ENCODE data around the gene TBC1D9B.

Gene TBC1D9B

DNA sequence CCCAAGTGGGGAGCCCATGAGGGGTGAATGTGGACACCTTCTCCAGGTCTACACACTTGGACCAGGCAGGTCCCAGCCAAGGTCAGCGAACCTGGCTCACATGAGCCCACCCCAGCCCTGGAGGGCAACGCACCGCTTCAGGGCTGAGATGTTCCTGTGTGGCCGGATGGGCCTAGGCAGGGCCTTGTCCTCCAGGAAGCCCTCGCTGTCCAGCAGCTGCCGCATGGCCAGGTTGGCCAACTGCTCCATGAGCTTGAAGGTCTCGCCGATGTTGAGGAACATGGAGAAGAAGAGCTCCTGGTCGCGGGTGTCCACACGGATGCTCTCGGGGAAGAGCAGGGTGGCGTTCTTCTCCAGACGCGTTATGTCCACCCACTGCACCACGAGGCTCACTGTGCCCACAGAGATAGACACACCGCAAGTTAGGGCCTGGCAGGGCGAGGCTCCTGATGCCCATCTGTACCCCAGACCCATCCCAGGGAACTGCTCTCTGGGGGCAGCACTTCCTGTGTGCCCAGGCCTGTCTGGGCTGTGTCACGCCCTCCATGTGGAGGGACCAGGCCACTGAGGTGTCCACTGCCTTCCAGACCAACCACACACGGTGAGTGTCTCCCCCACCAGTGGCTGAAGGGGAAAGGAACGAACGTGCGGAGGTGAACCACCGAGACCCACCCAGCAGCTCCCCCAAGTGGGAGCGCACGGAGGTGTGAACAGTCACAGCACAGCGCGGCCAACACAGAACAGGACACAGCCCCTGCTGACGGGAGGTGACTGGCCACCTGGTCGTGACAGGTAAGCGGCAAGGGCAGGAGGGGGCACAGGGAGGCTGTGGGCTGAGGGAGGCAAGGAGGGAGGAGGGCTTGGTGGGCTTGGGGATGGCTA, 14.4 kb downstream of the TBC1D9B start:
- Histone ChIP-seq H3K4me1 (ENCODE audit: control insufficient read depth, low read depth, low read length) (no peaks in the 10 kb centered on the region), H3K36me3 (ENCODE audit: control insufficient read depth, low read depth, low read length) (peaks cover 38% of the 10 kb centered on the region), H3K27ac (ENCODE audit: low read length) (no peak overlapping the region), H3K9me3 (ENCODE audit: control insufficient read depth, low read depth, low read length) (no peaks in the 10 kb centered on the region), H3K27me3 (ENCODE audit: control insufficient read depth, insufficient read depth, low read length) (no peaks in the 10 kb centered on the region), H3K9ac (ENCODE audit: low read length) (no peak overlapping the region), H3K4me3 (ENCODE audit: low read length) (no peak overlapping the region)

DNA sequence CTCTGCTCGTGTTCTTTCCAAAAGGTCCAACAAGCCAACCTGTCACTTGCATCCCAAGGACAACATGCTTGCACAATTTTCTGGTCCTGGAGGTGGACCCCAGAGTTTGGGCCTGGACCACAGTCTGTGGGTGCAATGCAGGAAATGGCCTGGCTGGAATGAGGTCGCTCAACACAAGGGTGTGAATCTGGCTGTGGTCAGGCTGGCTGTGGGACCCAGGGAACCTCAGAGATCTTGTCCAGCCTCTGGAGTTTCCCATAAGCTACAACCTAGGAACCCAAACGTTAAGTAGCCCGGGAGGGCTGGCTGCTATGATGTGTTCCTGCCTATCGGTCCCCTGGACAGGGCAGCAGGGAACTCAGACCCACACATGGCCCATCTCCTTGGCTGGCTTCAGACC, 15.4 kb downstream of the TBC1D9B start:
- Histone ChIP-seq H3K9ac (ENCODE audit: low read length) (no peak overlapping the region), H3K4me1 (ENCODE audit: control insufficient read depth, low read depth, low read length) (no peaks in the 10 kb centered on the region), H3K4me3 (ENCODE audit: low read length) (no peak overlapping the region), H3K9me3 (ENCODE audit: control insufficient read depth, low read depth, low read length) (no peaks in the 10 kb centered on the region), H3K27me3 (ENCODE audit: control insufficient read depth, insufficient read depth, low read length) (no peaks in the 10 kb centered on the region), H3K27ac (ENCODE audit: low read length) (no peak overlapping the region), H3K36me3 (ENCODE audit: control insufficient read depth, low read depth, low read length) (peaks cover 39% of the 10 kb centered on the region)

DNA sequence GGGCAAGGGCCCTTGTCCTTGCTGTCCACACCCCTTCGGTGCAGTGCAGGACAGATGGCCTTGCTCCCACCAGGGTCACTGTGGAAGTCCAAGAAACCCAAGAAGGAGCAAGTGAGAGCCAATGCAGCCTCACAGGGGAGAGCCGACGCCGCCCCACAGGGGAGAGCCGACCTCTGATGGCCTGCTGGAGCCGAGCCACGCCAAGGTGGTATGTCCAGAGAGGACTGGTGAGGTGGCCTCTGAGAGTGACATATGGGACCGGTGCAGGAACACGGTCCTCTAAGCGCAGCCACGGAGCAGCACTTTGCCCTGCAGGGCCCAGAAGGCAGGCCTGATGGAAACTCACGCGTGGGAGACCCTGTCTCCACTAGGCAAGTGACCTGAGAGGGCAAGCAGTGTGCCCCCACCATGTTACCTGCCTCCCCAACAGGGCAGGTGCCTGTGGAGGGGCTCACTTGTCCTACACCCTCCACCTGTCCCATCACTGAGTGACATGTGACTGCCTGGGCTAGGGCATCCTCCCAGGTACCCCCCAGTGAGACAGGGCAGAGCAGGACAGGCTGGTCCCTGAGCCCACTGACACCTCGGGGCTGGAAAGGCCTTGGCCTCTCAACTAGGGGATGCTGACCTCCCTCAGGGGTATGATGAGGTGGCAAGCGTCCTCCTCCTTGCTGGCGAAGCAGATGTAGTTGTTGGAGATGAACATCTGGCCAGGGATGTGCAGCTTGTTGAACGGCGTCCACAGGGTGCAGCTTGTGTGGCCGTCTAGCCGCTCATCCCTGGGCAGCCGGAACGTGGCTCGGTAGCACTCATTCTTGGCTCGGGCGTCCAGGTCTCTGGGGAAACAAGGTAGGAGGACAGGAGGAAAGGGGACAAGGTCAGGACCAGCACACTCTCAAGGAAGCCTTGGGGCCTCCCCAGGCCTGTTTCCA, 16.7 kb downstream of the TBC1D9B start:
- no peaks in the 10 kb centered on the region for H3K4me1 ChIP-seq (ENCODE audit: control insufficient read depth, low read depth, low read length)
- no peak overlapping the region for H3K9ac ChIP-seq (ENCODE audit: low read length)
- H3K9me3 ChIP-seq (ENCODE audit: control insufficient read depth, low read depth, low read length), result no peaks in the 10 kb centered on the region
- no peak overlapping the region for H3K4me3 ChIP-seq (ENCODE audit: low read length)
- H3K27me3 ChIP-seq (ENCODE audit: control insufficient read depth, insufficient read depth, low read length), result no peaks in the 10 kb centered on the region
- H3K27ac ChIP-seq (ENCODE audit: low read length), result no peak overlapping the region
- H3K36me3 ChIP-seq (ENCODE audit: control insufficient read depth, low read depth, low read length), result peaks cover 39% of the 10 kb centered on the region

DNA sequence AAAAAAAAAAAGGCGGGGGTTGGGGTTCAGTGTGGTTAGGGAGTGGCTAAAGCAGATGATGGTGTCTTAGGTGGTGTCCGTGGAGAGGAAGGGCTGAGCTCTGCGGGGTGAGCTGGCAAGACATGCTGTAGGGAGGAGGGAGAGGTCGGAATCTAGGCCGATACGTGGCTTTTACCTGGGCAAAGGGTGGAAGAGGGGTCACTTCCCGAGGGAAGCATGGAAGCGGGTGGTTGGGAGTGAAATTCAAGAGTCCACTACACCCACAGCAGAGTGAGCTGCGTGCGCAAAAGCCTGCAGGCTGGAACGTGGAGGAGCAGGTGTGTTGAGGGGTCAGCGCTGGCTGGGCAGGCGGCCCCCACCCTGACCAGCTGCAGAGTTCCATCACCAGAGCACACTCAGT, 17.8 kb downstream of the TBC1D9B start:
- Histone ChIP-seq H3K9me3 (ENCODE audit: control insufficient read depth, low read depth, low read length) (no peaks in the 10 kb centered on the region), H3K27ac (ENCODE audit: low read length) (no peak overlapping the region), H3K9ac (ENCODE audit: low read length) (no peak overlapping the region), H3K4me1 (ENCODE audit: control insufficient read depth, low read depth, low read length) (no peaks in the 10 kb centered on the region), H3K4me3 (ENCODE audit: low read length) (no peak overlapping the region), H3K36me3 (ENCODE audit: control insufficient read depth, low read depth, low read length) (peaks cover 39% of the 10 kb centered on the region), H3K27me3 (ENCODE audit: control insufficient read depth, insufficient read depth, low read length) (no peaks in the 10 kb centered on the region)

DNA sequence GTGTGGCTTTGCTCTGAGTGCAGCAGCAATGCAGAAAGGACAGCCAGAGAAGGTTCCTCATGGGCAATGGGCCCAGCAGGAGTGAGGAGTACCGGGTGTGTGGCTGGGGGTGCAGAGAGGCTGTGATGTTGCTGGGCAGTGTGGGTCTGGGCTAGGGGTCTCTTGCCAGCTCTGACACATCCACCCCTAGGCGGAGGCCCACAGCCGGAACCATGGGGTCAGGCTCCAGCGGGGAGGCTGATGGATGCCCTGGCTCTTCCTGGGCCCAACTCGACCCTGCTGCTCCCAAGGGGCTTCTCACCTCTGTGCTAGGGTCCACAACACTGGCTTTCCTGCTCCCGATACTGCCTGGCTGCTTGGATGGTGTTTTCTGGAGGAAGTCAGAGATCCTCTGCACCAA, 19.9 kb downstream of the TBC1D9B start:
- H3K27me3 ChIP-seq (ENCODE audit: control insufficient read depth, insufficient read depth, low read length), result no peaks in the 10 kb centered on the region
- no peak overlapping the region for H3K27ac ChIP-seq (ENCODE audit: low read length)
- peaks cover 44% of the 10 kb centered on the region for H3K36me3 ChIP-seq (ENCODE audit: control insufficient read depth, low read depth, low read length)
- no peaks in the 10 kb centered on the region for H3K4me1 ChIP-seq (ENCODE audit: control insufficient read depth, low read depth, low read length)
- no peak overlapping the region for H3K4me3 ChIP-seq (ENCODE audit: low read length)
- H3K9me3 ChIP-seq (ENCODE audit: control insufficient read depth, low read depth, low read length), result peaks cover 4% of the 10 kb centered on the region
- no peak overlapping the region for H3K9ac ChIP-seq (ENCODE audit: low read length)

DNA sequence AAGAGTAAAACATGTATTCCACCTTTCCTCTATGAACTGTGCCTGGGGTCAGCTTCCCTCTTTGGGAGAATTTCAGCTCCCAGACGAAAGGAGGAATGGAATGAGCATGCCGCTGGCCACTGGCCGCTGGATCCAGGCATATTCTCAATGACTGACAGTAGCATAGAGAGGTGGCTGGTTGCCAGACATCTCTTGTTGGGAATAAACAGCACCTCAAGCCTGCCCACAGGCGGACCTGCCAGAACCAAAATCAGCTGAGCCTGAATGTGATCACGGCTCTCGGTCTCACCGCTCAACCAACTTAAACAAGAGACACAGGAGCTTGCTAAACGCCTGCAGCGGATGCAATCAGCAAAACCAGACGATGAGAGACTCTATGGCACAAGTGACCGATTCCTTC, 20.6 kb downstream of the TBC1D9B start:
- Histone ChIP-seq H3K27me3 (ENCODE audit: control insufficient read depth, insufficient read depth, low read length) (no peaks in the 10 kb centered on the region), H3K36me3 (ENCODE audit: control insufficient read depth, low read depth, low read length) (peaks cover 37% of the 10 kb centered on the region), H3K4me1 (ENCODE audit: control insufficient read depth, low read depth, low read length) (no peaks in the 10 kb centered on the region), H3K4me3 (ENCODE audit: low read length) (no peak overlapping the region), H3K9me3 (ENCODE audit: control insufficient read depth, low read depth, low read length) (peaks cover 4% of the 10 kb centered on the region), H3K27ac (ENCODE audit: low read length) (no peak overlapping the region), H3K9ac (ENCODE audit: low read length) (no peak overlapping the region)

DNA sequence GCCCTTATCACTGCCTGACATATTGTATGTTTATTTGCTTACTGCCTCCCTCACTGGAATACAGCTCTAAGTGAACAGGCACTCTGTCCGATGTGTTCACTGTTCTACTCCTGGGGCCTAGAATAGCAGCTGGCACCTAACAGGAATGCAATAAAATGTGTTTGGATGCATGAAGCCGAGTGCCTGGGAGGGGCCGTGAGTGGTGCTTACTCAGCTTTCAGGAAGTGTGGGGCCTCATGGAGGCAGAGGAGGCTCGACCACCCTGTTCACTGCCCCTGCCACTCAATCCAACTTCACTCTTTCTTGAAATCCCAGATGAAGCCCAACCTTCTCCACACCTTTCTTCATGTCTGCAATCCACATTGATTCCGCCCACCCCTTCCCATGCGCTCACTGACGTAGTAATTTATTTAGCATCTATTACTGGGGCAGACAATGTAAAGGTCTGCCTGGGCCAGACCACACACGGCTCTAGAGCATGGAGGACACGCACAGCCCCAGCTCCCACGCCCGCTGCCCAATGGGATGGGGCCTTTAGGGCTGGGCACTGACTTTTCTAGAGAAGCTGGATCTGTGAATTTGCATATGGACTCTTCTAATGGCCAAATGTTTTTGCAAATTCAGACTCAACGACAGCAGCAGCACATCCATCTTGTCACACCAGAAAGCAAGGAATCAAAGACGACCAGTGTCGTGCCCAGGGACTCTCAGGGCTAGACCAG, 21.3 kb downstream of the TBC1D9B start:
- H3K36me3 ChIP-seq (ENCODE audit: control insufficient read depth, low read depth, low read length), result peaks cover 33% of the 10 kb centered on the region
- no peak overlapping the region for H3K4me3 ChIP-seq (ENCODE audit: low read length)
- H3K27ac ChIP-seq (ENCODE audit: low read length), result no peak overlapping the region
- H3K9me3 ChIP-seq (ENCODE audit: control insufficient read depth, low read depth, low read length), result peaks cover 4% of the 10 kb centered on the region
- no peaks in the 10 kb centered on the region for H3K4me1 ChIP-seq (ENCODE audit: control insufficient read depth, low read depth, low read length)
- H3K27me3 ChIP-seq (ENCODE audit: control insufficient read depth, insufficient read depth, low read length), result no peaks in the 10 kb centered on the region
- no peak overlapping the region for H3K9ac ChIP-seq (ENCODE audit: low read length)

DNA sequence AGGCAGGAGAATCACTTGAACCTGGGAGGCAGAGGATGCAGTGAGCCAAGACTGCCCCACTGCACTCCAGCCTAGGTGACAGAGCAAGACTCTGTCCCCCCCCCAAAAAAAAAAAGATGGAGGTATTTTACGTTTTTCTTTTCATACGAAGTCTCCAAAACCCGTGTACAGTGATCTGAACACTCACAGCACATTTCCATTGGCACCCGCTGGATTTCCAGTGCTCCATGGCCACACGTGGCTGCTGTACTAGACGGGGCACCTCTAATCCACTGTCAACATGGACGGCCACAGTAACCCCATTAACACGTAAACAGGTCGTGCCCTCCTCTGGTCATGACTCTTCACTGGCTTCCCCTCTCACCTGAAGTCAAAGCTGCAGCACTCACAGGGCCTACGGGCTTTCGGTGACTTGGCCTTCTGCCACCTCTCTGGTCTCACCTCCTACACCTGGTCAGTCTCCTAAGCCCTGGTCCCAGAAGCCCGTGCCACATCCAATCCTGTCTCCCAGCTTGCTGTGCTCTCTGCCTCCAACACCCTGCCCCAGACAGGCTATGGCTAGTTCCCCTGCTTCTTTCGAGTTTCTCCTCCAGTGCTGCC, 22.1 kb downstream of the TBC1D9B start:
- Histone ChIP-seq H3K36me3 (ENCODE audit: control insufficient read depth, low read depth, low read length) (peaks cover 25% of the 10 kb centered on the region), H3K9me3 (ENCODE audit: control insufficient read depth, low read depth, low read length) (peaks cover 4% of the 10 kb centered on the region), H3K27ac (ENCODE audit: low read length) (no peak overlapping the region)

DNA sequence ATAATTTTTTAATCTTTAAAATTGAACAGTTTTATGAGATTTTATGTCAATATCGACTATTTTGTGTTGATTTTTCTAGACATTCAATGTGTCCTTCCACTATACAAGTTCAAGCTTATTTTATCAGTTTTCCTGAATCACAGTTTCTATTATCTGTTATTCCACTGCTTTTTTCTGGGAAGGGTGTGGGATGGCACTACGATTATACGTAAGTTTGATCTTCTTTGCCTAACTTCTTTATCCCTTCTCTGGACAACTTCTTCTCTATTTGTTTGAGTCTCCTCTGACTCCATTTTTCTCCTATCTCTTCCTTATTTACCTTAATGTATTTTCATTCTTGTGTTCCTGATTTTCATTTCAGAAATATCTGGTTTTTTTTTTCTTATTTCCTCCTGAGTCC, 24.5 kb downstream of the TBC1D9B start:
- H3K9ac ChIP-seq (ENCODE audit: low read length), result no peak overlapping the region
- H3K36me3 ChIP-seq (ENCODE audit: control insufficient read depth, low read depth, low read length), result peaks cover 15% of the 10 kb centered on the region

More for the DNA sequence above, 22.1 kb downstream of the TBC1D9B start:
- Histone ChIP-seq H3K4me3 (ENCODE audit: low read length) (no peak overlapping the region), H3K9ac (ENCODE audit: low read length) (no peak overlapping the region), H3K4me1 (ENCODE audit: control insufficient read depth, low read depth, low read length) (no peaks in the 10 kb centered on the region), H3K27me3 (ENCODE audit: control insufficient read depth, insufficient read depth, low read length) (no peaks in the 10 kb centered on the region)

DNA sequence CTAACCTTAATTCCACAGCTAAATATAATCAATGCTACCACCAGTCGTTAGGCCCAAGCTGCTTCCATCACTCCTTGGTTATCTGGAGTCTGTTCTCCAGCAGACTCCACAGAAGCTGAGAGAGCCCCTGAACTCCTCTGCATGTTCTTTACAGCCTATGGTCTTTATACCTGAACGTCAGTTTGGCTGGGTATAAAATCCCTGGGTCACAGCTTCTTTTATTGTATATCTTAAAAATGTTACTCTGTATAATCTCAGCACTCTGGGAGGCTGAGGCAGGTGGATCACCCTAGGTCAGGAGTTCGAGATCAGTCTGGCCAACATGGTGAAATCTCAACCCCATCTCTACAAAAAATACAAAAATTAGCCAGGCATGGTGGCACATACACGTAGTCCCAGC, 25.4 kb downstream of the TBC1D9B start:
- Histone ChIP-seq H3K4me1 (ENCODE audit: control insufficient read depth, low read depth, low read length) (no peaks in the 10 kb centered on the region), H3K9ac (ENCODE audit: low read length) (no peak overlapping the region), H3K27ac (ENCODE audit: low read length) (no peak overlapping the region), H3K27me3 (ENCODE audit: control insufficient read depth, insufficient read depth, low read length) (no peaks in the 10 kb centered on the region), H3K9me3 (ENCODE audit: control insufficient read depth, low read depth, low read length) (peaks cover 4% of the 10 kb centered on the region), H3K36me3 (ENCODE audit: control insufficient read depth, low read depth, low read length) (peaks cover 13% of the 10 kb centered on the region), H3K4me3 (ENCODE audit: low read length) (no peak overlapping the region)

More for the DNA sequence above, 24.5 kb downstream of the TBC1D9B start:
- H3K27me3 ChIP-seq (ENCODE audit: control insufficient read depth, insufficient read depth, low read length), result no peaks in the 10 kb centered on the region
- peaks cover 4% of the 10 kb centered on the region for H3K9me3 ChIP-seq (ENCODE audit: control insufficient read depth, low read depth, low read length)
- H3K4me1 ChIP-seq (ENCODE audit: control insufficient read depth, low read depth, low read length), result no peaks in the 10 kb centered on the region
- H3K27ac ChIP-seq (ENCODE audit: low read length), result no peak overlapping the region
- no peak overlapping the region for H3K4me3 ChIP-seq (ENCODE audit: low read length)

Measured in iPS-18a (cell line).